SHP77 (cell line): ENCODE data around the gene BEND3.
A peak's percentile ranks its signal among the peaks of the same experiment; 100 is the strongest.
"Not testable (repeated sequence)": the region's sequence is repeated elsewhere in the genome, so short reads cannot be mapped to it uniquely, and the experiment has no call there.

Experiments
- DNase-seq, 2 experiments: peaks; one replicate each; lab custom pipeline; 2025; lab: John Stamatoyannopoulos, UW

Gene BEND3

GRCh38 chr6:107121266-107121665 is 6.0 kb upstream of the BEND3 start:
- DNase-seq: no peak

- no peak for DNase-seq
Observed at GRCh38 chr6:107120404-107120803, 5.1 kb upstream of the BEND3 start.

DNA sequence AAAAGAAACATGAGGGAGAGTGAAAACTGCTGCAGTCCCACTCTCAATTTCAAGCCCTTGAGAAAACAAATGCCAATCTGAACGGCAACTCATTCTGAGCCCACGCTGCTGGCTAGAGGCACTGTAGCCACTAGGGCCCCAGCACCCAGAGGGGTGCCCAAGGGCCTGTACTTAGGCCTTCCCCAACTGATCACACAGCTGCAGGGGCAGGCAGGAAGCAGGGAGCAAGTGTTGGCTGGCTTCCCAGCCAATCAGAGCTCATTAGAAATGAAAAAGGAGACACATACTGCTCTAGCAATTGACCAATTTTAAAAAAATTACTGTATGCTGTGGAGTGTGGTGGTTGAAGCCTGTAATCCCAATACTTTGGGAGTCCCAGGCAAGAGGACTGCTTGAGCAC is 3.7 kb upstream of the BEND3 start:
- peak; percentile 25 to 55 for DNase-seq

GRCh38 chr6:107118540-107118939 is 3.2 kb upstream of the BEND3 start:
- DNase-seq: not testable (repeated sequence)

DNA sequence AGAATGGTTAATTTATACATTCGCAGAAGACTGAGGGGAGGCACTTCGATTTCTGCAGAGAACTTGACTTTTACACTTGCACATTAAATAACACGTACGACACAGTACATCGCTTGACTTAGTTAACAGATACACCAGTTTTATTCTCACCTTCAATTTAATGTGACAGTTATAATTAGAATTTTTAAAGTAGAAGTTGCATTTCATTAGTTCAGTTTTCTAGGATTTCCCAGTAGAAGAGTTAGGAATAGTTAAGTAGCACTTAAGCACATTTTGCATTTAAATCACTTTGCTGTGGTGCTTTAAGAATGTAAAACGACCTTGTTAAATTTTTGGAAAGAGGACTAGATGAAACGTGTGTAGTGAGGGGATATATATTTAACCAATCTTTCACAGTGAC is 1.6 kb upstream of the BEND3 start:
- no peak for DNase-seq

DNA sequence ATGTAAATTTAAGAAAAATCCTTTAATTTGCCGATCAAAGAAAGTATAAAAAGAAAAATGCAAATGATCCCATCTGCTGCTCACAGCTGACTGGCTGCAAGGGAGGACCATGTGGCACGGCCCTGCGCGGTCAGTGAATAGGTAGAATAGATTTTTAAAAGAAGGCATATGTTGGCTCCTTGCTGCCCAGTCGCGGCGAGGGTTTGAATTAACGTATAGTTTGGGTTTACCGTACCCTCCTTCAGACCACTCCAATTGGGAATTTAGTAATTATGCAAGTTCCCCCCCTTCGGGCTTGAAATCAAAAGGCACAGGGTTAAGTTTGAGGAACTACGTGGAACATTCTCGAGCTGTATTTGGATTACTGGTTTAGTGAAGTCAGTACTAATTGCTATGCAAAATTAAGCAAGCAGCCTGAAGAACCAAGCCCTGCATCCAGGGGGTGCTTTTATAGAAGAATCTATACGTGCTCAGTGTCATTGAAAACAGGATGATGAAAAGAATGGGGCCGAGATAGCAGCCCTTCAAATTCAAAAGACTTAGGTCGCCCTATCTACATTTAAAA is 1.1 kb upstream of the BEND3 start:
- peak; percentile 64 to 69 for DNase-seq

DNA sequence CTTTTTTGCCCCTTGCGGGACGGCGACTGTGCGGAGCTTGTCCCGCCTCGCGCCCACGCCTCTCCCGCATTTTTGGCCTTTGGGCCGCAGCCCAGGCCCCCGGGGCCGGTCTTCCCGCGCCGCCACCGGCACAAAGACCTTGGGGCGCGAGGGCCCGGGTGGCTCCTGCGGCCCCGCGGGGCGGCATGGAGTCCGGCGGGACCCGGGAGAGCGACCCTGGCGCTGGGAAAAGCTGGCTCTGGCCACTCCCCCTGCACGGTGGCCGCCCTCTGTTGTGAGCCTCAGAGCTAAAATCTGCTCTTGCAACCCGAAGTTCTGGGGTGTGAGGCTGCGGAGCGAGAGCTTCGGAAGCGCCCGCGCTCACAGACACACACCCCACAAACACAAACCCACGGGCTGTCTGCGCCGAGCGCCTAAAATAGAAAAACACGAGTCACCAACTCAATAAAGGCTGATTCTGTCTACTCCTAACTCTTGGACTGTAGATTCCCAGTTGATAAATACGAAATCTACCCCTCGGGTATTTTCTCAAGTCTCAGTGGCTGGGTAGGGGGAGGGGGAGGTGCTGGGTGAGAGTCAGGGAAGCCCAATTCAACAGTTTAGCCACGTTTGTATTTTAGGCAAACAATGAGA is 496 bp upstream of the BEND3 start:
- peak; percentile 61 to 62 for DNase-seq

DNA sequence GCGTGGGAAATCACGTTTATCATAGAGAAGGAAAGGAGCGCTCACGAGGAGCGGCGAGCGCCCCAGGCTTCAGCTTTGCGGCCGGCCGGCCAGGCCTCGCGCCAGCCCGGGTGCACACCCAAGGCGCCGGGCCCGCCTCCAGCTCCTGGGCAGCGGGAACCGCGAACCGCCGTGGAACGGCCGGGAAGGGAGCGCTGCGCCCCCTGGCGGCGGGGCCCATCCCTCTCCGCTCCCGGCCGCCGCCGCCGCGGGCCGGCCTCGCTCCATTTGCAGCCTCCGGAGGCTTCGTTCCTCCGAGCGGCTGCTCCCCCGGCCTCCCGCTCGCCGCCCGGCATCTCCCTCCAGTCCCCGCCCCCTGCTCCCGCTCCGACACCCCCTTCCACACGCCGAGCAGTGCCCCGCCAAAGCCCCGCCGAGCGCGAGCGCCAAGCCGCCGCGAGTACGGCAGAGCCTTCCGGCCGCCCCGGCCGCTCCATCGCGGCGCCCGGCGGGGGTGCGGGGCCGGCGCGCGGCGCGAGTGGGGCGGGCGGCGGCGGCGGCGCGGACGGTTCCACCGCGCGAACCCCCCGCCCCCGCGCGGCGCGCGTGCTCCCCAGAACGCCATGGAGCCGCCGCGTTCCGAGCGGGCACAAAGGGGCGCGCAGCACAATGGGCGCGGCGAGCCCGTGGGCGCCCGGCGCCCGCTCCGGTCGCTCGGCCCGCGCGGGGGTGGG is 946 bp downstream of the BEND3 start:
- DNase-seq: peak; percentile 64 to 81

DNA sequence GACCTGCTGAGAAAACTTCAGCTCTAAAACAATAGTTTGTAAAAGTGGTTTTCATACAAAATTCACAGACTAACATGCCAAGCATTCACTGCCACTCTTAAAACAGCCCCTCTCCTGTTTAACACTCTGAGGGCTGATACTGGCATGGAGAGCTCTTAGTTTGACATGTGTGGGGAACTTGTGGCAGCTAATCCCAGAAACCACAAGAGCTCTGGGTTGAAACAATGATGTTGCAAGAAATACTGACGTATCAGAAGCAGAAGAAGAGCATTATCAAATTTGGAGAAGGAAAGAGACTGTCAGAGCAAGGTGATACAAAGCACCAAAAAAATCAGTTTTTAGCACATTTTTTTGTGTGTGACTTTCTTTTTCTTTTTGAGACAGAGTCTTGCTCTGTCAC is 5.1 kb downstream of the BEND3 start:
- no peak for DNase-seq

GRCh38 chr6:107108201-107108890 is 7.0 kb downstream of the BEND3 start:
- no peak for DNase-seq

GRCh38 chr6:107107791-107108190 is 7.5 kb downstream of the BEND3 start:
- no peak for DNase-seq

DNA sequence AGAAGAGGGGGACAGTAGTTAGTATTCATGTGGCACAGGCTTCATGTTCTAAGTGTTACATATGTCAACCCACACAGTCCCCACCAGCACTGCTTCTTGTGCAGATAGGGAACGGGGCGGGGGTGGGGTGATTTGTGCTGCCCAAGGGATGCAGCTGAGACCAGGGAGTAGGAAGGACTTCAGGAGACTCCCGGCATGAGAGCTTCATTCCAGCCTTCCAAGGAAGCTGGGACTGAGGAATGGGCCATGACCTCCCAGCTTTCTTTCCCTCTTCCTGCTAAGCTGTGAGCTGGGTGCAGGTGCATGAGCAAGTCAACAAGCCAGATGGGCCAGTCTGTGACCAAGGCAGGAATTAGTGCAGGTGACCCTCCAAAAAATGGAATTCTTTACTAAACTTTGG is 9.2 kb downstream of the BEND3 start:
- DNase-seq: no peak

DNA sequence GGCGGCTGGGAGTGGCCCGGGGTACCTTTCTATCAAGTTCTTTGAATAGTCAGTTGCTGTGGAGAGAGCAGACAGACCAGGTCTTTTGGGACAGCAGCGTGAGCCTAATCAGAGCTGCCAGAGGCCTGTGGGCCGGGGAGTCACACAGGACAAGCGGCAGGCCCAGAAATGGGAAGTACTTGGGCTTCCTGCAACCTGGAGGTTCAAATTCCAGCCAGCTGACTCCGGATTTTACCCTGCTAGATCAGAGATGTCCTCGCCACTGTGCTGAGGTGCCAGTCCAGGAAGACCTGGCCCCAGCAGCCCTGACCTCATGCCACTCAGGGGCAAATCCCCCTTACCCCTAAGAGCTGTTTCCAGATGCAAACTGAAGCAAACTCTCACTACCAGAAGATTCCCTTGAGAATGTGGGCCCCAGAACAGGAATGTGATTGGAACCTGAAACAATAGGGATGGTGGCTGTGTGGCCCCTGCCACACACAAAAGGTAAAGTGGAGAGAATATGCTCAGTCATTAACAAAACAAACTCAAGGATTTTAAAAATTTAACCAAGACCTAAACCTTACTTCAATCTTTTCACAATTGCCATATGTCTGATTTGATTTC is 9.7 kb downstream of the BEND3 start:
- DNase-seq: no peak

DNA sequence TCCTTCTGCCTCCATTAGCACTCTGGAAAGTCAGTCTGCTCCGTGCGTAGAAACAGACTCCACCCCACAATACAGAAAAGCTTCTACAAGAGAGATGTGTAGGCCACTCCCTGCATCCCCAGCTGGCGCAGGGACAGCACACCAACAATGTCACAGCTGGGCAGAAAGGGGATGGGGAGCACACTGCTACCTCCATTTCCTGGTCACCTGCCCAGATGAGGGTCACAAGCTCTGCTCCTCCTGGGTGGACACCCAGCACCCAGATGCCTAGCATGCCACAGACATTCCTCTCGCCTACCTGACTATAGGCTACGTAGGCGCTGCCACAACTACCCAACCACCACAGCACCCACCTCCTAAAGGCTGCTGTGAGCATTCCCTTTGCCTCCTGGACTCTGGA is 12.2 kb downstream of the BEND3 start:
- DNase-seq: no peak

DNA sequence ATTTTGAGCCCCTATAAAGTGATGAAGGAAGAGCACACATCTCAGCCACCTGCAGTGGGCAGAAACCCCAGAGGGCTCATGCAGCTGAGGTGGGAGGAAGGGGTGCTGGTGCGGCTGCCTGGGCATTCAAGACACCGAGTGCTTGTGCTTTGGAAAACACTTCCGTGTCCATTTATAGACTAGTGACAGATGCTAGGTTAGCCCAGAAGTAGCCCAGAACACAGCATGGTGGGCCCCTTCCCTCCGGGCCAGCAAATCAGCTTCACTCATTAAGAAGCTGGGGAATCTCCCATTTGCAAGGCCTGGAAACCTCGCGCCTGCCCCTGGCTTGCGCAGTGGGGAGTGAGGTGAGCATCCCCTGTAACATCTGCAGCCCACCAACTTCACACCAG is 12.9 kb downstream of the BEND3 start:
- no peak for DNase-seq

DNA sequence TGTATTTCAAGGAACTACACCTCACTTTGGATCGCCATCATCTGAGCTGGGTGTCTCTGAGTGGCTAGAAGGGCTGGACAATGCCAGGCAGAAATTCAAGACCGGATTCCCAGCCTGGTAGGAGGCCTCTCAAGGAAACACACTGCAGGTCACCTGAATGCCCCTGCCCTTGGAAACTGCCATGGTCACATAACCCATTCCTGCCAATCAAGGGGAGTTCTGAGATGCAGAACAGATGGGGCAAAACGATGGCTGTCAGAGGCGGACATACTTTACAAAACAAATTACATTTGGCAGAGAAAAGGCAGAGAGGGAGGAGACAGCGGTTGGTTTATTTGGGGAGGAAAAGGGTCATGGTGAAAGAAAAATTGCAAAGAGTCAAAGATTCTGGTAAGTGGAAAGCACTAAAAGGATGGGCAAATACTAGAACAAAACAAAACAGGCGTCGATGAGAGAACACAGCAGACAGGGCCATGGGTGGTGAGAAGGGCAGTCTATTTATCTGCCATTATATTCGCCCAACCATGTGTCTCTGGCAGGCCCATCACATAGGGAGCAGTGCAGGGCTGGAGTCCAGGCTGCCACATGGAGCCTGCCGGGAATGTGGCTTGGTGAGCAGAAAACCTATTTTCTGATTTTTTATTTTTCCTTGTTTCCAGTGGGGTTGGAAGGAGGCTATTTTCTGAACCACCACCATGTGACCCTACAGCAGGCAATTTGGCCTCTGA is 13.5 kb downstream of the BEND3 start:
- no peak for DNase-seq

DNA sequence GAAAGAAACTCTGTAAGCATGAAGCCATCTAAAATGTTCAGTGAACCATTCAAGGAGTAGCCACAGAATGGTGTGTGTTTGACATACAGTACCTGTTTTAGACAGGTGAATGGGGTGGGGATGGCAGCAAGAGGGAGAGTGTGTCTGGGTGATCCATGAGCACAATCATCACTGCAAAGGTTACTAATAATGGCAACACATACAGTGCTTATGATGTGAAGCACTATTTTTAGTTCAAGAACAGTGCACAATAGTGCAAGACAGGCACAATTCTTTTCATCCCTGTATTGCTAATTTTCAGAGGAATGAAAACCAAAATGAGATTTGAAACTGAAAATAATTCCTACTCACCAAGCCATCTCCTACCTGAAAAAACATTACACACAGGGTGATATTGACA is 14.1 kb downstream of the BEND3 start:
- DNase-seq: no peak

- DNase-seq: no peak
Observed at GRCh38 chr6:107098436-107099307, 16.6 kb downstream of the BEND3 start.

DNA sequence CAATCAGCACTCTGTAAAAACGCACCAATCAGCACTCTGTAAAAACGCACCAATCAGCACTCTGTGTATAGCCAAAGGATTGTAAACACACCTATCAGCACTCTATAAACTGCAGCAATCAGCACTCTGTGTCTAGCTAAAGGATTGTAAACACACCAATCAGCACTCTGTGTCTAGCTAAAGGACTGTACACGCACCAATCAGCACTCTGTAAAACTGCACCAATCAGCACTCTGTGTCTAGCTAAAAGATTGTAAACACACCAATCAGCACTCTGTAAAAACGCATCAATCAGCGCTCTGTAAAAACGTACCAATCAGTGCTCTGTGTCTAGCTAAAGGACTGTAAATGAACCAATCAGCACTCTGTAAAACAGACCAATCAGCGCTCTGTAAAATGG is 30.9 kb downstream of the BEND3 start:
- DNase-seq: not testable (repeated sequence)

DNA sequence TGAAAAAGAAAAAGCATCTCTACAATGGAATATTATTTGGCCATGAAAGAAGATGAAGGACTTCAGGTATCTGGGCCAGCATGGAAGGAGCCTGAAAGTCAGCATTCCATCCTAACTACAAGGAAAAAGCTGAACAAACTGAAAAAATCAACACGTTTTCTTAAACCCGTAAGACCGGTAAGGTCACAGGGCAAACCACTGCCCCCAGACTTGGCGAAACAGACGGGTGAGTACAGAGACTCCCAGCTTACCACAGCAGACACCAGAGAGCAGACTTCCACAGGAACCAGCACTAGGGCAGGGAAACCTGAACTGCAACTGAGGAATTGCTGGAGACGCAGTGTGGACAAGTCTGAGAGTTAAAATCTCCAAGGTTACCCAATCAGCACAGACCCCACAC is 31.4 kb downstream of the BEND3 start:
- DNase-seq: no peak
